WTC11 (cell line): ENCODE data around the gene TMEM143.

Experiments
- CTCF ChIP-seq: fragments of 200-600 bp; IDR thresholded peaks from 2 replicates; pipeline ENCODE4 v1.8.0; 2022; ENCODE audit warnings: antibody characterized with exemption
- E2F4 ChIP-seq: sonication (generic); formaldehyde crosslinking; IDR thresholded peaks from 2 replicates; pipeline ENCODE4 v1.8.1; 2022; ENCODE audit warnings: low read depth, mild to moderate bottlenecking, moderate library complexity, missing genetic modification reagents, borderline replicate concordance
- HMGXB4 ChIP-seq: sonication (generic); formaldehyde crosslinking; IDR thresholded peaks from 2 replicates; pipeline ENCODE4 v1.8.1; 2023; ENCODE audit warnings: mild to moderate bottlenecking, moderate library complexity, missing genetic modification reagents
- NFYB ChIP-seq: sonication (generic); formaldehyde crosslinking; conservative IDR thresholded peaks from 2 replicates; pipeline ENCODE4 v1.8.0; 2022; ENCODE audit warnings: low read depth, missing genetic modification reagents
- NR3C1 ChIP-seq: sonication (generic); formaldehyde crosslinking; conservative IDR thresholded peaks from 2 replicates; pipeline ENCODE4 v1.8.1; 2023; ENCODE audit warnings: low read depth, mild to moderate bottlenecking, missing genetic modification reagents

- TF ChIP-seq HMGXB4 (CRISPR knock-in tag), result no peak
- TF ChIP-seq NFYB (CRISPR knock-in tag), result no peak
- TF ChIP-seq CTCF, result no peak
- no peak for TF ChIP-seq E2F4 (CRISPR knock-in tag)
- TF ChIP-seq NR3C1 (CRISPR knock-in tag), result no peak
These were observed 42.4 kb downstream of the TMEM143 start for GRCh38 chr19:48321372-48321621.
